Measurements from ENCODE around the gene RXYLT1. TPM values are rescaled to one million over a fixed set of nuclear protein-coding genes. Genes with fewer than 3 reads are reported as not detected.

RXYLT1 gene
- total RNA-seq, 1 donor from 2014 or later = 22.7 TPM

GRCh38 chr12:63843254-63843720 is 63.6 kb downstream of the RXYLT1 start:
- no peak overlapping the region for H3K27ac Mint-ChIP-seq
- intact Hi-C loops (cut with micrococcal nuclease) = loop anchor here (1.0 kb wide), 2 partner anchors 63 to 561 kb away; partner anchors contain the start of gene XPOT

GRCh38 chr12:63843721-63844390 is 64.1 kb downstream of the RXYLT1 start:
- CTCF ChIA-PET = interaction anchor here (1.0 to 3.1 kb wide), 3 partner anchors 10 to 413 kb away, joined by 3 to 14 read pairs (median 3); no protein-coding TSS in a partner anchor
- peaks cover 9% of the 10 kb centered on the region for H3K4me1 Mint-ChIP-seq
- peak overlapping the region; percentile 74 for H3K4me3 Mint-ChIP-seq
- ATAC-seq (ENCODE audit: low read depth) = peak; percentile 92
- peaks cover 2% of the 10 kb centered on the region for H3K36me3 Mint-ChIP-seq (ENCODE audit: low read depth)
- peak; percentile 69 for DNase-seq
- H3K9me3 Mint-ChIP-seq = no peaks in the 10 kb centered on the region
- peak; percentile 43 for TF ChIP-seq CTCF (IDR thresholded peaks at IDR 0.05)
- no peak overlapping the region for H3K27ac Mint-ChIP-seq
- intact Hi-C loops (cut with micrococcal nuclease) = loop anchor here (1.0 kb wide), 4 partner anchors 64 to 560 kb away; partner anchors contain the start of genes KICS2 and XPOT
- POLR2A ChIA-PET = interaction anchor here (1.7 kb wide), 1 partner anchor 378 kb away, joined by 8 read pairs; the partner anchor contains the start of gene KICS2
- peaks cover 24% of the 10 kb centered on the region for H3K27me3 Mint-ChIP-seq

More at GRCh38 chr12:63843254-63843720, 63.6 kb downstream of the RXYLT1 start:
- H3K4me1 Mint-ChIP-seq = peaks cover 9% of the 10 kb centered on the region
- no peak for TF ChIP-seq CTCF (IDR thresholded peaks at IDR 0.05)
- peaks cover 23% of the 10 kb centered on the region for H3K27me3 Mint-ChIP-seq
- H3K4me3 Mint-ChIP-seq = peak overlapping the region; percentile 57
- ATAC-seq (ENCODE audit: low read depth) (peak; percentile 56), DNase-seq (no peak)
- CTCF ChIA-PET = interaction anchor here (3.1 kb wide), 1 partner anchor 413 kb away, joined by 14 read pairs; no protein-coding TSS in a partner anchor
- peaks cover 2% of the 10 kb centered on the region for H3K36me3 Mint-ChIP-seq (ENCODE audit: low read depth)
- H3K9me3 Mint-ChIP-seq = no peaks in the 10 kb centered on the region
- POLR2A ChIA-PET = no interaction called here

GRCh38 chr12:63844391-63845341 is 65.0 kb downstream of the RXYLT1 start, which contains the start of gene SRGAP1:
Gene SRGAP1, plus strand, starts transcription at chr12:63844700. Its CDS starts 117 bp downstream, at chr12:63844817.
- peak within 1 kb of the TSS; percentile 86 for H3K4me3 Mint-ChIP-seq
- DNase-seq (no peak), ATAC-seq (ENCODE audit: low read depth) (no peak)
- TF ChIP-seq CTCF (IDR thresholded peaks at IDR 0.05) = no peak
- intact Hi-C loops (cut with micrococcal nuclease) = loop anchor here (1.0 kb wide), 2 partner anchors 378 to 412 kb away; partner anchors contain the start of gene KICS2
- peaks cover 9% of the 10 kb centered on the region for H3K4me1 Mint-ChIP-seq
- peaks cover 23% of the 10 kb centered on the region for H3K27me3 Mint-ChIP-seq
- POLR2A ChIA-PET = interaction anchor here (0.6 to 1.7 kb wide), 2 partner anchors 377 to 653 kb away, joined by 4 to 8 read pairs; partner anchors contain the start of gene KICS2
- CTCF ChIA-PET = interaction anchor here (1.0 to 3.1 kb wide), 3 partner anchors 11 to 412 kb away, joined by 3 to 14 read pairs (median 3); no protein-coding TSS in a partner anchor
- no peaks in the 10 kb centered on the region for H3K9me3 Mint-ChIP-seq
- peaks cover 2% of the 10 kb centered on the region for H3K36me3 Mint-ChIP-seq (ENCODE audit: low read depth)
- H3K27ac Mint-ChIP-seq = peak within 1 kb of the TSS; percentile 8

- intact Hi-C loops (cut with micrococcal nuclease) = no loop called here
- ChIA-PET CTCF (interaction anchor here (3.1 kb wide), 1 partner anchor 411 kb away, joined by 14 read pairs; no protein-coding TSS in a partner anchor), POLR2A (interaction anchor here (1.7 kb wide), 1 partner anchor 376 kb away, joined by 8 read pairs; the partner anchor contains the start of gene KICS2)
- Mint-ChIP-seq H3K36me3 (ENCODE audit: low read depth) (peaks cover 2% of the 10 kb centered on the region), H3K4me1 (peaks cover 9% of the 10 kb centered on the region), H3K9me3 (no peaks in the 10 kb centered on the region), H3K4me3 (peak overlapping the region; percentile 9), H3K27me3 (peaks cover 23% of the 10 kb centered on the region), H3K27ac (no peak overlapping the region)
- no peak for TF ChIP-seq CTCF (IDR thresholded peaks at IDR 0.05)
- DNase-seq (no peak), ATAC-seq (ENCODE audit: low read depth) (no peak)
Observed at GRCh38 chr12:63845726-63846125, 66.0 kb downstream of the RXYLT1 start.
